CD4-positive, alpha-beta T cell (primary cell): ENCODE results near the gene UBR7. TPM values are rescaled to one million over a fixed set of nuclear protein-coding genes. Genes with fewer than 3 reads are reported as not detected.

Experiments
- ATAC-seq: fragments of 200-7000 bp; cut with Tn5 transposase; one replicate; pipeline ENCODE4 v1.10.0; 2022; ENCODE audit warnings: mild to moderate bottlenecking; ENCODE audit not compliant: poor library complexity
- CTCF ChIA-PET: fragments of 350-600 bp; sonication (Branson Sonifier 250); formaldehyde crosslinking; loops from one replicate; lab custom pipeline; 2021; ENCODE audit warnings: antibody characterized with exemption, inconsistent platforms; lab: Charles Lee
- POLR2A ChIA-PET: fragments of 350-600 bp; sonication (Branson Sonifier 250); formaldehyde crosslinking; loops from one replicate; lab custom pipeline; 2021; ENCODE audit warnings: antibody characterized with exemption, inconsistent platforms; lab: Charles Lee
- DNase-seq, 14 experiments: peaks; one replicate each; pipeline ENCODE4 v3.0.0-alpha.2; 2013 to 2020; ENCODE audit warnings: mixed read lengths in 2 of 14
- H3K27ac ChIP-seq, 2 donors: one replicate each; pipeline versions ENCODE4 v1.5.1 to v1.7.0; 2013; ENCODE audit warnings: low read length in 2 of 2, low read depth in 1 of 2, mild to moderate bottlenecking in 1 of 2
- H3K27me3 ChIP-seq, 2 experiments: 1 replicate in 1 of 2; 2 replicates in 1 of 2; pipeline versions ENCODE4 v1.6.1 to v1.7.0; 2013; ENCODE audit warnings: low read length in 2 of 2, control low read depth in 1 of 2, mild to moderate bottlenecking in 1 of 2, moderate library complexity in 1 of 2; ENCODE audit not compliant: insufficient read depth in 2 of 2, control insufficient read depth in 1 of 2
- H3K36me3 ChIP-seq: one replicate; pipeline ENCODE4 v1.6.1; 2013; ENCODE audit warnings: low read length, control low read depth; ENCODE audit not compliant: insufficient read depth
- H3K4me1 ChIP-seq: one replicate; pipeline ENCODE4 v1.6.1; 2013; ENCODE audit warnings: low read length, control low read depth; ENCODE audit not compliant: insufficient read depth
- H3K4me3 ChIP-seq: one replicate; pipeline ENCODE4 v1.5.1; 2013; ENCODE audit warnings: mild to moderate bottlenecking, low read length, moderate library complexity
- H3K9me3 ChIP-seq, 2 experiments: 1 replicate in 1 of 2; 2 replicates in 1 of 2; pipeline versions ENCODE4 v1.6.1 to v1.7.0; 2013; ENCODE audit warnings: low read length in 2 of 2, mild to moderate bottlenecking in 2 of 2, control low read depth in 1 of 2, moderate library complexity in 1 of 2; ENCODE audit not compliant: control insufficient read depth in 1 of 2, insufficient read depth in 1 of 2
- H3K27ac Mint-ChIP-seq: one replicate; pipeline ENCODE4 v1.8.0; 2020; ENCODE audit warnings: mixed read lengths
- H3K27me3 Mint-ChIP-seq: one replicate; pipeline ENCODE4 v1.8.0; 2021; ENCODE audit warnings: mixed read lengths
- H3K36me3 Mint-ChIP-seq: one replicate; pipeline ENCODE4 v1.8.0; 2021; ENCODE audit warnings: low read depth, mixed read lengths
- H3K4me1 Mint-ChIP-seq: one replicate; pipeline ENCODE4 v1.8.0; 2021; ENCODE audit warnings: low read depth, mixed read lengths
- H3K4me3 Mint-ChIP-seq: one replicate; pipeline ENCODE4 v1.8.0; 2020; ENCODE audit warnings: mild to moderate bottlenecking, mixed read lengths
- H3K9me3 Mint-ChIP-seq: one replicate; pipeline ENCODE4 v1.8.0; 2020; ENCODE audit warnings: mixed read lengths
- intact Hi-C, 2 experiments: fragments of 100-400 bp; cut with DNase I in 1 of 2; cut with micrococcal nuclease in 1 of 2; formaldehyde crosslinking; loops; one replicate each; pipeline versions ENCODE4 v1.15.1 to v1.9.0; 2023 to 2025; cut with DNase I, micrococcal nuclease
- total RNA-seq, 174 experiments: library from RNA in 2 of 174; stranded (reverse) in 2 of 174; gene quantifications; one replicate each; pipeline ENCODE4 v1.2.3 and lab custom pipeline; 2021 to 2026
- TF ChIP-seq, protein P1 (sequence below): fragments of 200-600 bp; IDR thresholded peaks from one replicate; pipeline ENCODE4 v1.8.0; 2022; ENCODE audit warnings: antibody characterized with exemption, mild to moderate bottlenecking

UBR7 gene
- total RNA-seq, 2 experiments from 2014 or later = 6.8 to 7.4 TPM

DNA sequence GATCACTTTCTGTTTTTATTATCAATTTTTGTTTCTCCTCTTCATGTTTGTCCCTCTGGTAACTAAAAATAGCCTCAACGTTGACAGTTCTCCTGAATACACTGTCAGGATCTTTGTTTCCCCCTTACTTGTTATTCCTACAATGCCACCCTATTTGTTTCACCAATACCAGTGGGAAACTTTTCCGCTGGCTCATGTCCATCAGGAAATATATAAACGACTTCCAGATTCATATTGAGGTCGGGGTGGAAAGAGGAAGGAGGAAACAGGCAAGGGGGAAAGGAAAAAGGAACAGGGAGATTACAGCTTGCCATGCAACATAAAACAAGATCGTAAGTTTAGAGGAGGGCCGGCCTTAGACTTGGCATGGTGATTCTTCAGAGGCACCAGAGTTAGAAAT lies 64.1 kb downstream of the UBR7 start:
- Mint-ChIP-seq H3K4me3 (no peak overlapping the region), H3K36me3 (peaks cover 31% of the 10 kb centered on the region), H3K9me3 (no peaks in the 10 kb centered on the region), H3K27ac (no peak overlapping the region), H3K27me3 (no peaks in the 10 kb centered on the region), H3K4me1 (peaks cover 17% of the 10 kb centered on the region)
- Histone ChIP-seq H3K27me3 (no peaks in the 10 kb centered on the region), H3K4me3 (no peak overlapping the region), H3K4me1 (no peaks in the 10 kb centered on the region), H3K27ac (no peak overlapping the region), H3K9me3 (no peaks in the 10 kb centered on the region), H3K36me3 (no peaks in the 10 kb centered on the region)
- TF ChIP-seq, protein P1, sequence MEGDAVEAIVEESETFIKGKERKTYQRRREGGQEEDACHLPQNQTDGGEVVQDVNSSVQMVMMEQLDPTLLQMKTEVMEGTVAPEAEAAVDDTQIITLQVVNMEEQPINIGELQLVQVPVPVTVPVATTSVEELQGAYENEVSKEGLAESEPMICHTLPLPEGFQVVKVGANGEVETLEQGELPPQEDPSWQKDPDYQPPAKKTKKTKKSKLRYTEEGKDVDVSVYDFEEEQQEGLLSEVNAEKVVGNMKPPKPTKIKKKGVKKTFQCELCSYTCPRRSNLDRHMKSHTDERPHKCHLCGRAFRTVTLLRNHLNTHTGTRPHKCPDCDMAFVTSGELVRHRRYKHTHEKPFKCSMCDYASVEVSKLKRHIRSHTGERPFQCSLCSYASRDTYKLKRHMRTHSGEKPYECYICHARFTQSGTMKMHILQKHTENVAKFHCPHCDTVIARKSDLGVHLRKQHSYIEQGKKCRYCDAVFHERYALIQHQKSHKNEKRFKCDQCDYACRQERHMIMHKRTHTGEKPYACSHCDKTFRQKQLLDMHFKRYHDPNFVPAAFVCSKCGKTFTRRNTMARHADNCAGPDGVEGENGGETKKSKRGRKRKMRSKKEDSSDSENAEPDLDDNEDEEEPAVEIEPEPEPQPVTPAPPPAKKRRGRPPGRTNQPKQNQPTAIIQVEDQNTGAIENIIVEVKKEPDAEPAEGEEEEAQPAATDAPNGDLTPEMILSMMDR = no peak
- ChIA-PET POLR2A (no interaction called here), CTCF (no interaction called here)
- ATAC-seq (no peak), DNase-seq (no peak)
- intact Hi-C loops = no loop called here

DNA sequence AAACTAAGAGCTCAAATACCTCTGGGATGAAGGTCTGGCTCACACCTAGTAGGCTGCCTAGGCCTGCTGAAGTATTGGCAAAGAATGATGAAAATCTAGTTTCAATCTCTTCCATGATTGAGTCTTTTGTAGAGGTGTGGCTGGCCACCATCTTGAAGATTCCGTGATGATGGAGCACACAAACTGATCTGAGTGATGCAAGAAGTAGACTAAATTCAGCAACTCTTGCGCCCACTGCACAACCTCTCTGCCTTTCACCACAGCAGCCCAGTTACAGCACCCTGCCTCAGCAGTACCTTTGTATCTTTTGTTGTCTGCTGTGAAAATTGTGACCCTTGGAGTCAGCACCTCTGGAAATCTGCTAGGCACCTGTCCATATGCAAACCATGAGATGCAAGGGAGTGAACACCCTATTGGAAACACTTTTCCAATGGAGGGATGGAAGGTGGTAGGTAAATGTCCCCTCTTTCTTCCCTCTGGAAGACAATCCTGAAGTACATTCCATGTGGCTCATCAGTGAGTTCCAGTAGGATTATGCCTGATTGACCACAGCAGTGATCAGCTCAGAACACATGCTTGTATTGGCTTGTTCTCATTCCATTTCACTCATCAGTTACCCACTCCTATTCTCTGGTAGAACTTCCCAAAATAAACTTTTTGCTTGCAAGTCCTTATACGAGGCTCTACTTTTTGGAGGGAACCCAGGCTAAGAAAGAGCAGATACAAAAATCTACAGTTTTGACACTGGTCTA lies 67.2 kb downstream of the UBR7 start:
- CTCF ChIA-PET = no interaction called here
- no peak overlapping the region for H3K27ac Mint-ChIP-seq
- no peaks in the 10 kb centered on the region for H3K9me3 Mint-ChIP-seq

DNA sequence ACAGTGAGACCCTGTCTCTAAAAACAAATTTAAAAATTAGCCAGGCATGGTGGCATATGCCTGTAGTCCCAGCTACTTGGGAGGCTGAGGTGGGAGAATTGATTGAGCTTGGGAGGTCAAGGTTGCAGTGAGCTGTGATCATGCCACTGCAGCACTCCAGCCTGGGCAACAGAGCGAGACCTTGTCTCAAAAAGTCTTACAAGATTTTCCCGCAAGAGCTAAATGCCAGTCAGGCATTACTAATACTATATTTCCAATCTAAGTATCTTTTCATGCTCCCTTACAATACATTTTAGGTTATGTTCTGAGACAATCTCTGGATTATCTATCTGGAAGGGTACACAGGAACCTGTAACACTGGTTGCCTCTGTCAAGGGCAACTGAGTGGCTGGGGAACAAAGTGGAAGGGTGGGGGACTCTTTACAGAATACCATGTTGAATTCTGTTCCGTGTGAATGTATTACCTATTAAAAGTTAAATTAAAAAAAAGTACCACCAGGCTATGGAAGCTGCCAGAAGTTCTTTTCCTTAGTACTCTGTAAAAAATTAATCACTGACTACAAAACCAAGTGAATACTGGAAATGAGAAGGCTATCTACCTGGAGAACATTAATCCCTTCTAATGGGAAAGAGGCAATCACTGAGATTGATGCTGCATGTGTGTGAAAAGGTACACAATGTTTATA lies 69.1 kb downstream of the UBR7 start:
- CTCF ChIA-PET = interaction anchor here (0.9 kb wide), 1 partner anchor 285 kb away, joined by 3 read pairs; no protein-coding TSS in a partner anchor
- peaks cover 24% of the 10 kb centered on the region for H3K36me3 Mint-ChIP-seq
- no peaks in the 10 kb centered on the region for H3K27me3 Mint-ChIP-seq

More for the DNA sequence above, 67.2 kb downstream of the UBR7 start:
- intact Hi-C loops = no loop called here
- DNase-seq = no peak
- Histone ChIP-seq H3K4me1 (no peaks in the 10 kb centered on the region), H3K4me3 (no peak overlapping the region), H3K27me3 (no peaks in the 10 kb centered on the region), H3K27ac (no peak overlapping the region), H3K9me3 (no peaks in the 10 kb centered on the region), H3K36me3 (no peaks in the 10 kb centered on the region)
- Mint-ChIP-seq H3K4me3 (no peak overlapping the region), H3K27me3 (no peaks in the 10 kb centered on the region), H3K36me3 (peaks cover 24% of the 10 kb centered on the region), H3K4me1 (peaks cover 5% of the 10 kb centered on the region)
- TF ChIP-seq, protein P1 = no peak
- POLR2A ChIA-PET = no interaction called here
- no peak for ATAC-seq

More for the DNA sequence above, 69.1 kb downstream of the UBR7 start:
- no peaks in the 10 kb centered on the region for H3K36me3 ChIP-seq
- no peaks in the 10 kb centered on the region for H3K9me3 Mint-ChIP-seq
- peaks cover 5% of the 10 kb centered on the region for H3K4me1 Mint-ChIP-seq
- no peak overlapping the region for H3K4me3 Mint-ChIP-seq
- intact Hi-C loops = no loop called here
- no peaks in the 10 kb centered on the region for H3K27me3 ChIP-seq
- DNase-seq (no peak), ATAC-seq (no peak)
- POLR2A ChIA-PET = no interaction called here
- TF ChIP-seq, protein P1 = no peak
- no peak overlapping the region for H3K27ac ChIP-seq
- H3K4me3 ChIP-seq = no peak overlapping the region
- H3K27ac Mint-ChIP-seq = no peak overlapping the region
- H3K9me3 ChIP-seq = no peaks in the 10 kb centered on the region
- H3K4me1 ChIP-seq = no peaks in the 10 kb centered on the region

Other genes starting within 250 kb of the UBR7 start
- 10 to 100 TPM; 19.0 to 20.6 TPM for gene ITPK1, start 91.3 kb upstream of the UBR7 start, total RNA-seq
- 100 to 1,000 TPM; 127 to 130 TPM for gene MOAP1, start 22.4 kb upstream of the UBR7 start, total RNA-seq
- gene LYSET, start 21.9 kb upstream of the UBR7 start, total RNA-seq = 1 to 10 TPM; 5.8 TPM
- gene GON7, start 191 bp upstream of the UBR7 start, total RNA-seq = 1 to 10 TPM; 2.3 to 2.4 TPM
- gene BTBD7, start 125.8 kb downstream of the UBR7 start, total RNA-seq = 10 to 100 TPM; 12.5 to 12.6 TPM
- gene COX8C, start 139.9 kb downstream of the UBR7 start, total RNA-seq = not detected
- not detected for gene UNC79, start 223.7 kb downstream of the UBR7 start, total RNA-seq